Muscle of arm (tissue), 12 donors: ENCODE data around the gene CCDC14. TPM values are rescaled to one million over a fixed set of nuclear protein-coding genes. Genes with fewer than 3 reads are reported as not detected.

Source experiments
- polyA plus RNA-seq, 12 donors: library from polyadenylated mRNA; unstranded; fragments of 120-200 nt; gene quantifications; one replicate each; pipeline ENCODE4 v1.2.1, GENCODE V29; 2013; ENCODE audit not compliant: insufficient read length in 12 of 12

CCDC14 gene
- polyA plus RNA-seq, 12 donors = 28.1 to 126 (median 55.9) TPM; not detected in 1

Other genes starting within 250 kb of the CCDC14 start
- gene MYLK, start 76.9 kb downstream of the CCDC14 start, polyA plus RNA-seq = 100 to 1,000 TPM in 1 of 12 donors, 10 to 100 TPM in 10, not detected in 1; 15.4 to 109 (median 22.5) TPM
- under 1 TPM in 4 of 12 donors, not detected in 8; 0.11 to 0.21 (median 0.13) TPM for gene ROPN1, start 30.9 kb upstream of the CCDC14 start, polyA plus RNA-seq
- 10 to 100 TPM in 4 of 12 donors, 1 to 10 TPM in 7, not detected in 1; 5.3 to 23.6 (median 9.7) TPM for gene KALRN, start 72.1 kb upstream of the CCDC14 start, polyA plus RNA-seq